HuH-7 (cell line): ENCODE results near the gene INPP5A.
"Not testable (repeated sequence)": the region's sequence is repeated elsewhere in the genome, so short reads cannot be mapped to it uniquely, and the experiment has no call there.

Experiments
- DNase-seq: peaks from one replicate; pipeline ENCODE4 v3.0.0; 2011; ENCODE audit warnings: low spot score

The INPP5A gene

GRCh38 chr10:132770061-132771021, 232.8 kb downstream of the INPP5A start:
- no peak for DNase-seq

GRCh38 chr10:132772816-132773215, 235.2 kb downstream of the INPP5A start:
- not testable (repeated sequence) for DNase-seq

DNA sequence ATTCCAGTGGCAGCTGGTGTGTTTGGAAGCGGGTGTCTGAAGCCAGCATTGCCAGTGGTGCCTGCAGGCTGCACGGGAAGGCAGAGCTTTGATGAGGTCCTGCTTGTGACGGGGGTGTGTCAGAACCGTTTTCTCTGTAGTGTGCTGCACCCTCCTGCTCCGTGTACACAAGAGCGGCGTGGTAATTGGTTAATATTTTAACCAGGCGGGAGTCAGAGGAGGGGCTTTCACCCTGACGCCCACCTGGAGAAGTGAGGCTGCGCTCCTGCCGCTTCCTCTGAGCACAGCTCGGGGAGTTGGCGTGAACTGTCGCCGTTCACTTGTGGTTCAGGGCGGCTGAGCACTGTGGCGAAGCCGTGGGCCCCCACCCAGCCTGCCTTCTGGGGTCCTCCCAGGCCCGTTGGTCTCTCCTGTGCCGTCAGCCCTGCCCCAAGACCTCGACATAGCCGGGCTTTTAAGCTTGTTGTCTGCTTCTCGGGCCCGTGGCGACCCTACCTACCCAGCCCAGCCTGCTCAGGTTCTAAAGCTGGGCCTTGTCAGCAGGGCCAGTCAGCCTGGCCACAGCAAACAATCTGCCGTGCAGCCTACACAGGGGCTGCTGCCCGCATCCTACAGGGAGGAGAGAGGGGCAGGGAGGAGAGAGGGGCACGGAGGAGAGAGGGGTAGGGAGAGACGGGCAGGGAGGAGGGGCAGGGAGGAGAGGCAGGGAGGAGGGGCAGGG, 236.8 kb downstream of the INPP5A start:
- no peak for DNase-seq

DNA sequence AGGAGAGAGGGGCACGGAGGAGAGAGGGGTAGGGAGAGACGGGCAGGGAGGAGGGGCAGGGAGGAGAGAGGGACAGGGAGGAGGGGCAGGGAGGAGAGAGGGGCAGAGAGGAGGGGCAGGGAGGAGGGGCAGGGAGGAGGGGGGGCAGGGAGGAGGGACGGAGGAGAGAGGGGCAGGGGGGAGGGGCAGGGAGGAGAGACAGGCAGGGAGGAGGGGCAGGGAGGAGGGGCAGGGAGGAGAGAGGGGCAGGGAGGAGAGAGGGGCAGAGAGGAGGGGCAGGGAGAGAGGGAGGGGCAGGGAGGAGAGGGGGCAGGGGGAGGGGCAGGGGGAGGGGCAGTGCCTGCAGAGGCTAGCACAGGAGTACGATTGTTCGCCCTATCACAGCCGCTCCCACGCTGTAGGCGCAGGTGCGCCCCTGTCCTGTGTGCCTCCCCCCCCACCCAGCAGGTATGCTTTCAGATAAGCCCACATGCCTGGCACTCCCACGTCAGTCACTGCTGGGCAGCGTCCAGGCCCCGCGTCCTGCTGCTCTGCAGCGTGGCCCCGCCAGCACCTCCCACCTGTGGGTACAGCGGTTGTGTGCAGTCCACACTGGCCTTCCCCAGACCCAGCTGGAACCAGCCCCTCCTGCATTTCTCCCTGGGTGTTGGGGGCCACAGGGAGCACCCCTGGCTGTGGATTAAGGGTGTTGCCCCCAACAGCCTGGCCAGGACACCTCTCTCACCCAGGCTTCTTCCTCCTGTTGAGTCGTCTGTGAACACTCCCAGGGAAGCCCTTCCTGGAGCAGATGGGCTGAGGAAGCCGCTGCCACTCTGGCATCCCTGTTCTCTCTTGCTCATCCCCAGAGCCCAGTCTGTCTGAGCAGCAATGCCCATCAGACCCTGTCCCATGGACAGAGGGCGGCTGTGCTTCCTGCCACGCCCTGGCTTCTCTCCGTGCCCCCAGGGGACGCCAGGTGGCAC, 237.6 kb downstream of the INPP5A start:
- DNase-seq, result no peak

- no peak for DNase-seq
Observed at GRCh38 chr10:132776186-132776585, 238.6 kb downstream of the INPP5A start.

DNA sequence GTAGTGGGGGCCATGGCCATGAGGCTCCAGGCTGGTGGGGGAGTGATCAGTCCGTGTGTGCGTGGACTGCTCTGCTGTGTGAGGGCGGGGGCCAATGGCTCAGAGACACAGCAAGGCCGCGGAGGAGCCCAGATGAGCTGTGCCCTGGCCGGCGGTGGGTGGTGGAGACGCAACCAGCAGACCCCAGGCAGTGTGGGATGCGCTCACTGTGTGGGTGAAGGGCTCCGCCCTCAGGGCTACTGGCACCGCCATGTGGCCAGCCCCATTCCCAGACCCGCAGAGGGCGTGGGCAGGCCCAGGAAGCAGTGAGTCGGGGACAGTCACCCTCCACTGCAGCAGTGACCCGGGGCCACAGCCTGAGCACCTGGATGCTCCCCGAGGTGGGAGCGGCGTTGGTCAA, 239.2 kb downstream of the INPP5A start:
- no peak for DNase-seq

DNA sequence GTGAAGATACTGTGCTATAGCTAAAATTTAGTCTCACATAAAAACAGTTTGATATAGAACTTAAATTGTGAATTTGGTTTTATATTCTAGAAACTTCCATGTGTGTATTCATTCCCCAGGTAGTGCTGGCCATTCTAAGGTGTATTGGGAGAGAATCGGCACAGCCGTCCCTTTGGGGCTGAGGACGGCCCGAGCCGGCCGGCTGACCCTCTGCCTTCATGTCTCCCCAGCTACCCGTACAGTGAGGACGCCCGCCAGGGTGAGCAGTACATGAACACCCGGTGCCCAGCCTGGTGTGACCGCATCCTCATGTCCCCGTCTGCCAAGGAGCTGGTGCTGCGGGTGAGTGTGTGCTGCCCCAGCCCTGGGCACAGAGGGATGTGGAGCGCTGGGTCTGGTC, 239.9 kb downstream of the INPP5A start:
- DNase-seq, result no peak

GRCh38 chr10:132779549-132780294, 242.1 kb downstream of the INPP5A start:
- DNase-seq, result no peak

- DNase-seq, result no peak
Observed at GRCh38 chr10:132780356-132780755, 242.8 kb downstream of the INPP5A start.

DNA sequence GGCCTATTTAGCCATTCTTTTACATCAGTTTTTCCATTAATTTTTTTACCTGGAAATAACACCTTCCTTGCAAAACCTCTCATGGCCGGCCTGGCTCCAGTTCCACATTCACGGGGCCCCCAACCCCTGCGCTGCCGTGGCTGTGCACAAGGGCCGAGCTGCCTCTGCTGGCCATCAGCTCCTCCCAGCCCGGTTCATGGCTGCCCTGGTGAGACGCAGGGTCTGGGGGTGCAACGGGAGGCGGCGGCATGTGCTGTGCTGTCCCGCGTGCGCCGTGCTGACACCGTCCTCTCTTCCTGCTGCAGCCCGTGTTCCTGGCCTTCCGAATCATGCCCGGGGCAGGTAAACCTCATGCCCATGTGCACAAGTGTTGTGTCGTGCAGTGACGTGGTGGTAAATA, 244.0 kb downstream of the INPP5A start:
- no peak for DNase-seq

DNA sequence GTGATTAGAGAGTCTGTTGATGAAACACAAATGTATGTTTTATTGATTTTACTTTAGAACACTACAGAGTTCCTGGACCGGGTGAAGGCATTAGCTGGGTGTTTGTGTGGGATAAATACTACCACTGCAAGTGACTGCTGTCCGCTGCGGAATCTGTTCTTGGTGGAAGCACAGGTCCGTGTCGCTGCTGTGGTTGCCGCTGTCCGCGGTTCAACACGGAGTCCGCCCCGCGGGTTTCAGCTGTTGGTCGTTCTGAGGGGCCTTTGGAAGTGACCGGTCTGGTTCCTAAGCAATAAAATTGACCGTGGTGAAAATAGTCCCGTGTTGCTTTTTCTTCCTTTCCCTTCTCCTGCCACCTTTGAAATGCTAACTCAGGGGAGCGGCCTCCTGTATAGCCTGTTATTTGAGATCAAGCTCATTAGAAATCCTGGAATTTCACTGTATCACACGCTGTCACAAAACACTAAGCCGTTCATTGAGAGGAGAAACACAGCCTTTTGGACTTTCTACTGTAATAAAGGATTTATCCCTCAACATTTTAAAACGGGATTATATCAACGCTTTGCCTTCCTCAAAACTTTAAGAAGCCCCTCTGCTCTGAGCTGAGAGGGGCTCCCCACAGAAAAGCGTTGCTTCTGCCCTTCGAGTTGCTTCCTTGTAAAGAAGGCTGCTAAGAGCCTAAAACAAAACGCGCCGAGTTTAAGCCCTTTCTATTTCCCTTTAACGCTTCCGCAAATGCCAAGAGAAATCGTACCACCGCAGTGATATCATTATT, 245.8 kb downstream of the INPP5A start:
- no peak for DNase-seq

DNA sequence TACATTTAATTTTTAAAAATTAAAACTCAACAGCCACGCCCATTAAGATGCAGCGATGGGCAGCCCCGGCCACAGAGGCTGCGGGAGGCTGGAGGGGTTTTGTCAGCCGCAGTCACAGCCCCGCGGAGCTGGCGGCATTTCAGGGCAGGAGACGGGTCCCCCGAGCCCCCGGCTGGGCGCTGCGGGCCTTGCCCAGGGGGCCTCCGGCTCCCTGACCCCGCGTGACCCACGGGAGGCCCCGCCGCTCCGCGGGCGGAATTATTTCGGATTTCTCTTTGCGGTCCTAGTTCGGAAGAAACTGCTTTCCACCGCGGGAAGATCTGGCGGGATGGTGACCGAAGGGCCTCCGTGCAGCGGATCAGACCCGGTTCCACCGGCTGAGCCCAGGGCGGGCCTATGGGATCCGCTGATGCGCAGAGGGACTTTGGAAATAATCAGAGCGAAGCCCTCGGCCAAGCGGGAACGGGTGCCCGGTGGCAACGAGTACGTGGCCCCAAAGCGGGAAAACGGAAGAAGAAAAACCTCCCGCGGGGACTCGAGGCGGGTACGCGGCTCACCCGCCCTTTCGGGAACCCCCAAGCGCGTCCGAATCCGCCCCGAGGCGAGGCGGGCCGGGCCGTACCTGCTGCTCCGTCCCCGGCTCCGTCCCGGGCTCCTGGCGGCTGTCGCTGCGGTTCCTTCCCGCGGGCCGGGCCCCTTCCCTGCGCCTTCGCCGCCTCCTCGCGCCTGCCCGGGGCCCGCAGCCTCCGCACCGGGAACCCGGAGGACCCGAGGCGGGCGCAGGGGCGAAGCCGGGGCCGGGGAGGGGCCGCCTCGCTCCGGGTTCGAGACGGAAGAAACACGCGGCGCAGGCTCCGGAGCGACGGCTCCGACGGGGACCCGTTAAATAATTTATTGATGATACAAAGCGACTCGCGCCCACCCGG, 246.6 kb downstream of the INPP5A start:
- no peak for DNase-seq

DNA sequence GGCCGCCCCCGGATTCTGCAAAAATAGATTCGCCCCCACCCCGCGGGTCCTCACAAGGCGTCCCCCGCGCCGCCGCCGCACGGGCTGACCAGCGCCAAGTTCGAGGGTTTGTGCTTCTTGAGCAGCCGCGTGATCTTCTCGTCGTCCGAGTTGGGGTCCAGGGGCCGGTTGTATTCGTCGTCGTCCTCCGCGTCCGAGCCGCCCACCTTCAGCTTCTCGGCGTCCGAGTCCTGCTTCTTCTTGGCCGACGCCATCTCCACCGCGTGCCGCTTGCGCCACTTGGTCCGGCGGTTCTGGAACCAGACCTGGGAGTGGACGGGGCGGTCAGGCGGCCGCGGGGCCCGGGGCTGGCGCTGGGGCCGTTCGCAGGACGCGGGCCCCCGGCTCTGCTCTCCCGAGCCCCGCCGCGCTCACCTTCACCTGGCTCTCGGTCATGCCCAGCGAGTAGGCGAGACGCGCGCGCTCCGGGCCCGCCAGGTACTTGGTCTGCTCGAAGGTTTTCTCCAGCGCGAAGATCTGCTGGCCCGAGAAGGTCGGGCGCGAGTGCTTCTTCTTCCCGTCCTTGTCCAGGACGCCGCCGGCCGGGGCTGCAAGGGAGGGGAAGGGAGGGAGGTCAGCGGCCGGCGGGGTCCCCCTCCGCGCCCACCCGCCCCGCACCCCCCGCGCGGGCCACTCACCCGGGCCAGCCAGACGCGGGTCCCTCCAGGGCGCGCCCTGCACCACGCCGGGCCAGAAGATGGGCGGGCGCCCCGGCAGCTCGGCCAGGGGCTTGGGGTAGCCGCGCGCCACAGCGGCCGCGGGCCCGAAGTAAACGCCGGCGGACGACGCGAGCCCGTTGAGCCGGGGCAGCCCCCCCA, 247.5 kb downstream of the INPP5A start:
- DNase-seq, result no peak

DNA sequence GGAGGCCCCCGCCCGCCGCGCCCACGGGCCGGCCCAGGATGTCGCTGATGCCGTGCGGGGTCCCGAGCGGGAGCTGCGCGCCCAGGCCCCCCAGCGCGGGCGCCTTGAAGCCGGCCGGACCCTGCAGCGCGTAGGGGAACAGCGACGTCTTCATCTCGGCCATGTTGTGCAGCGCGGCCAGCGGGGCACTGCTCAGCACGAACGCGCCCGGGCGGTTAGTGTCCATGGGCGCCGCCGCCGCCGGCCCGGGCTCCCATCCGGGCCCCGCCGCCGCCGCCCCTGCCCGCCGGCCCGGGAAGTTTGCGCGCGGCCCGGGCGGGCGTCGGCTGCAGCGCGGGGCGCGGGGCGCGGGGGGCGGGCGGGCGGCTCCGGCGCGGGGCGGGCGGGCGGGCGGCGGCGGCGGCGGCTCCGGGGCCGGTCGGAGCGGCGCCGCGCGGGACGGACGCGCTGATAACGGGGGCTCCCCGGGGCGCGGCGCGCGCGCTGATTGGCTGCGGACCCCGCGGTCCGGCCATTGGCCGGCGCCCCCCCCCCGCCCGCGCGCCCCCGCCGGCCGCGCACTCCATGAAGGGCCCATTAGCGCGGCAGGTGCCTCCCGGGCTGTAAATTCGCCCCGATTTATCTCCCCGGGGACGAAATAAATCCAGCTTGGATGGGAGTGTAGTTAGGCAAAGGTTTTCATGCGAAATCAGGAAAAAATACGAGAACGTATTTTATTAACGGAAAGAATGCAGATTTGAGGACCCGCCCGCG, 248.3 kb downstream of the INPP5A start, which contains the start of gene NKX6-2:
Gene NKX6-2, minus strand, starts transcription at position 425 of the 753 bp plus-strand sequence. Its CDS starts 199 bp downstream, at position 226.
- DNase-seq, result no peak

DNA sequence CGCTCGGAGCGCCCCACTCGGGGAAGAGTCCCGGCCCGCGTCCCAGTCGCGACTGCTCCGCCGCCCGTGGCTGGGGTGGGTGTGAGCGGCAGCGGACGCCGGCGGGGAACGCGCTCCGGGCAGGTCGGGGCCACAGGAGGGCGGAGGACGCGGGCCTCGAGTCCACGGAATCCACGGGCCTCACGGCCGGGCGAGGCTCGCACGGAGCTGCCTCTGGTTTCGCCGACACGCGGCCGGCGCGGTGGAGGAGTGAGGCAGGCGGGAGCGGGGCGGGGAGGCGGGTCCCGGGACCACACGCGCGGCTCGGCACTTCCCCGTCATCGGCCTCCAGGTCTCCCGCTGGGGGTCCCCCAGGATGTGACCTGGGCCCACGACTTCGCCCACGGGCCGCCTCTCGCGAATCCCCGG, 248.9 kb downstream of the INPP5A start:
- DNase-seq, result no peak

DNA sequence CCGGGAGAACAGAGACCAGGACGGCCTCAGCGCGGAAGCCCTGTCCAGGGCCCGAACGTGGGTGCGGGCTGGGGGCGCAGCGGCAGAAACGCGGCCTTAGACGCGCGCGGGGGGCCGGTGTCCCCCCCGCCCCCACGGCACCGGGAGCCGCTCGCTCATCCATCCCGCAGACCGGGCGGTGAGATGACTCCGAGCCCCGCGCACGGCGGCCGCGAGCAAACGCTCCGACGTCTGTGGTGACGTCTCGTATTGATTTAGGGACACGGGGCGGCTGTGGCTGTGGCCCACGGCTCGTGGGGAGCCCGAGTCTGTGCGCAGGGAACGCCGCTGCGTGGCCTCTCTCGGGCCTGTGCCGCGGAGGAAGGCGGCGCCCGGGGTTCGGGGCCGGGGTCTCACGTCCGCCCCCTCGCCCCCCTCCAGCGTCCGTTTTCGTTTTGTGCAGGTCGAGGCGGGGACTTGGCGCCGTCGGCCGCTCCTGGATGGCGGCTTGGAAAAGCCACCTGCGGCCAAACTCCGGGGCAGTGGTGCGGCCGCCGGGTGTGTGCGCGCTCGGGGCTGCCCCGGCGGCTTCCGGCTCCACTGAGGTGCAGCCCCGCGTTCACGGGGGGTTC, 249.4 kb downstream of the INPP5A start:
- DNase-seq, result no peak
